ENCODE results near the gene RIIAD1. TPM values are rescaled to one million over a fixed set of nuclear protein-coding genes. Genes with fewer than 3 reads are reported as not detected.

Gene RIIAD1
- total RNA-seq, 1 donor from 2014 or later = not detected

- peaks cover 23% of the 10 kb centered on the region for H3K4me1 ChIP-seq
Measured at GRCh38 chr1:151713044-151713443, 8.3 kb upstream of the RIIAD1 start.

DNA sequence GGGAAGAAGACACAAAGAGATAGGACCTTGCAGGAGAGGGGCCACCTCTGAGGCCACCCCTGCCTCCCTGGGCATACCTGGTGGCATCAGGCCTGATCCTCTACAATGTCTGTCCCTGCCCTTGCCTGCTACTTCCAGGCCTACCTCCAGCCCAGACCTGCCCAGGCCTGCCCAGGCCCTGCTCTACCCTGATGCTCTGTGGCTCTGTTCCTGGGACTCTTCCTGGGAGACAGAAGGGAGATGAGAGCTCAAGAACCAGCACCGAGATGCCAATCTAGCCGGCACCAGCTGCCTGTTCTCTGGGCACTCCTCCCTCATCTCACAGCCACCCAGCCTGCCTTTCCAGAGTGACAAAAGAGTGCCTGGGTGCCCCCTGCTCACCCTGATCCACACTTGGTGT is 7.4 kb upstream of the RIIAD1 start:
- Histone ChIP-seq H3F3A (ENCODE audit: low read depth) (peaks cover 19% of the 10 kb centered on the region), H3K27me3 (peaks cover 20% of the 10 kb centered on the region), H3K9me3 (ENCODE audit: low read depth) (no peaks in the 10 kb centered on the region), H3K9ac (no peak overlapping the region), H4K20me1 (ENCODE audit: low read depth) (peaks cover 15% of the 10 kb centered on the region), H3K4me3 (no peak overlapping the region), H3K4me1 (peaks cover 23% of the 10 kb centered on the region), H3K27ac (no peak overlapping the region), H3K4me2 (no peak overlapping the region), H3K36me3 (no peaks in the 10 kb centered on the region), H2AFZ (replicated peaks) (no peak overlapping the region), H3K79me2 (ENCODE audit: low read depth) (no peaks in the 10 kb centered on the region)
- no peak for DNase-seq (ENCODE audit: low spot score)
- no peaks in the 10 kb centered on the region for H3K36me3 Mint-ChIP-seq
- no peak overlapping the region for H3K4me3 Mint-ChIP-seq
- no peak overlapping the region for H3K27ac Mint-ChIP-seq
- H3K27me3 Mint-ChIP-seq (ENCODE audit: insufficient read depth, low read depth) = peaks cover 35% of the 10 kb centered on the region
- peaks cover 71% of the 10 kb centered on the region for H3K4me1 Mint-ChIP-seq
- no peak for TF ChIP-seq CTCF (IDR thresholded peaks at IDR 0.05)
- TF ChIP-seq EZH2 (IDR thresholded peaks at IDR 0.05) = no peak
- TF ChIP-seq EZH2phosphoT487 (IDR thresholded peaks at IDR 0.05) = no peak
- no peaks in the 10 kb centered on the region for H3K9me3 Mint-ChIP-seq

More at GRCh38 chr1:151713044-151713443, 8.3 kb upstream of the RIIAD1 start:
- H4K20me1 ChIP-seq (ENCODE audit: low read depth) = peaks cover 11% of the 10 kb centered on the region
- H3K27ac ChIP-seq = no peak overlapping the region
- no peaks in the 10 kb centered on the region for H3K36me3 ChIP-seq
- H3K4me1 Mint-ChIP-seq = peaks cover 73% of the 10 kb centered on the region
- no peaks in the 10 kb centered on the region for H3K9me3 Mint-ChIP-seq
- no peaks in the 10 kb centered on the region for H3K36me3 Mint-ChIP-seq
- H3K4me3 ChIP-seq = no peak overlapping the region
- no peak overlapping the region for H3K9ac ChIP-seq
- no peak overlapping the region for H2AFZ ChIP-seq (replicated peaks)
- no peak overlapping the region for H3K4me2 ChIP-seq
- DNase-seq (ENCODE audit: low spot score) = no peak
- H3F3A ChIP-seq (ENCODE audit: low read depth) = peaks cover 19% of the 10 kb centered on the region
- no peak overlapping the region for H3K4me3 Mint-ChIP-seq
- H3K9me3 ChIP-seq (ENCODE audit: low read depth) = no peaks in the 10 kb centered on the region
- no peak overlapping the region for H3K27ac Mint-ChIP-seq
- H3K27me3 ChIP-seq = peaks cover 12% of the 10 kb centered on the region
- no peaks in the 10 kb centered on the region for H3K79me2 ChIP-seq (ENCODE audit: low read depth)
- H3K27me3 Mint-ChIP-seq (ENCODE audit: insufficient read depth, low read depth) = peaks cover 28% of the 10 kb centered on the region
- TF ChIP-seq EZH2 (IDR thresholded peaks at IDR 0.05) (no peak), CTCF (IDR thresholded peaks at IDR 0.05) (no peak), EZH2phosphoT487 (IDR thresholded peaks at IDR 0.05) (no peak)

DNA sequence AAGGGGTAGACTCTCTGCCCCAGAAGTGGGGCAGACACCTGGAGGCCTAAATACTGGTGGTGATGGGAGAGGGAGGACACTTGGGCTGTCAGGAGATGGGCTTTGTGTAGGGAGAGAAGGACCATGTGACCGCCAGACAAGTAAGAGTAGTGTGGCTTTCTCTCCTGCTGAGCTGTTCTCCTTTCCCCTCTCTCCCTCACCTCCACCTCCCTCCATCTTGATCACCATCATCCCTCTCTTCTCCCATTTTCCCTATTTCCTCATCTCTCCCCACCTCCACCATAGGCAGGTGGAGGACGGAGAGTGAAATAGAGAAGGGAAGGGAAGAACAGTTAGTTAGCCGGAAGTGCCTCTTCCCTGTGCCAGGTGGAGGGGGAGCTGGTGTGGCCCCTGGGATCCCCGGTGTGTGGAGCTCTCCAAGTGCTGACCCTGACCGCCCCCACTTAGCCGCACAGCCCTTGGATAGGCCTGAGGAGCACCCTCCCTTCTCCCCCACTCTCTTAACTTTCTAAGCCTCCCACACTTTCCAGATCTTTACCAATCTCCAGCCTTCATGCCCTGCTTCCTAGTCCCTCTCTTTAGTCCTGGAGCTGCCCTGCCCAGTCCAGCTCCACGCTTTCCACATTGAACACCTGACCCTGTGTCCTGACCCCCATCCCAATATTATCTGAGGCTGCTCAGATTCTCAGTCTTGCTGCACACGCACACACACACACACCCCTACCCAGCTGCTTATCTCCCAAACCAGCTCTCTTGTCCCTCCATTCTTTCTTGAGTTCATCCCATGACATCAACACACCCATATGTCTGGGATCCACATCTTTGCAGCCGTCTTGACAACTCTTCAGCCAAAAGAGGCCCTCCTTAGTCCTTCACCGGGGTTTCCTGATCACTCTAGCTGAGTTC is 6.2 kb upstream of the RIIAD1 start:
- no peaks in the 10 kb centered on the region for H3K36me3 ChIP-seq
- Mint-ChIP-seq H3K27me3 (ENCODE audit: insufficient read depth, low read depth) (peaks cover 42% of the 10 kb centered on the region), H3K4me1 (peaks cover 63% of the 10 kb centered on the region), H3K27ac (no peak overlapping the region), H3K36me3 (no peaks in the 10 kb centered on the region), H3K9me3 (no peaks in the 10 kb centered on the region), H3K4me3 (peak overlapping the region; percentile 87)
- H3K4me1 ChIP-seq = peaks cover 23% of the 10 kb centered on the region
- H3K27ac ChIP-seq = no peak overlapping the region
- peak overlapping the region; percentile 92 for H3K4me2 ChIP-seq
- H4K20me1 ChIP-seq (ENCODE audit: low read depth) = peaks cover 15% of the 10 kb centered on the region
- H2AFZ ChIP-seq (replicated peaks) = no peak overlapping the region
- H3K79me2 ChIP-seq (ENCODE audit: low read depth) = no peaks in the 10 kb centered on the region
- no peak overlapping the region for H3K9ac ChIP-seq
- peaks cover 32% of the 10 kb centered on the region for H3K27me3 ChIP-seq
- no peak for DNase-seq (ENCODE audit: low spot score)
- H3F3A ChIP-seq (ENCODE audit: low read depth) = peaks cover 19% of the 10 kb centered on the region
- no peaks in the 10 kb centered on the region for H3K9me3 ChIP-seq (ENCODE audit: low read depth)
- H3K4me3 ChIP-seq = no peak overlapping the region
- TF ChIP-seq CTCF (IDR thresholded peaks at IDR 0.05) (no peak), EZH2 (IDR thresholded peaks at IDR 0.05) (no peak), EZH2phosphoT487 (IDR thresholded peaks at IDR 0.05) (no peak)
